CD4-positive, alpha-beta T cell (primary cell): ENCODE results near the gene NR5A2. TPM values are rescaled to one million over a fixed set of nuclear protein-coding genes. Genes with fewer than 3 reads are reported as not detected.

Experiments
- ATAC-seq: fragments of 200-7000 bp; cut with Tn5 transposase; one replicate; pipeline ENCODE4 v1.10.0; 2022; ENCODE audit warnings: mild to moderate bottlenecking; ENCODE audit not compliant: poor library complexity
- CTCF ChIA-PET: fragments of 350-600 bp; sonication (Branson Sonifier 250); formaldehyde crosslinking; loops from one replicate; lab custom pipeline; 2021; ENCODE audit warnings: antibody characterized with exemption, inconsistent platforms; lab: Charles Lee
- POLR2A ChIA-PET: fragments of 350-600 bp; sonication (Branson Sonifier 250); formaldehyde crosslinking; loops from one replicate; lab custom pipeline; 2021; ENCODE audit warnings: antibody characterized with exemption, inconsistent platforms; lab: Charles Lee
- DNase-seq, 14 experiments: peaks; one replicate each; pipeline ENCODE4 v3.0.0-alpha.2; 2013 to 2020; ENCODE audit warnings: mixed read lengths in 2 of 14
- H3K27ac ChIP-seq, 2 donors: one replicate each; pipeline versions ENCODE4 v1.5.1 to v1.7.0; 2013; ENCODE audit warnings: low read length in 2 of 2, low read depth in 1 of 2, mild to moderate bottlenecking in 1 of 2
- H3K27me3 ChIP-seq, 2 experiments: 1 replicate in 1 of 2; 2 replicates in 1 of 2; pipeline versions ENCODE4 v1.6.1 to v1.7.0; 2013; ENCODE audit warnings: low read length in 2 of 2, control low read depth in 1 of 2, mild to moderate bottlenecking in 1 of 2, moderate library complexity in 1 of 2; ENCODE audit not compliant: insufficient read depth in 2 of 2, control insufficient read depth in 1 of 2
- H3K36me3 ChIP-seq: one replicate; pipeline ENCODE4 v1.6.1; 2013; ENCODE audit warnings: low read length, control low read depth; ENCODE audit not compliant: insufficient read depth
- H3K4me1 ChIP-seq: one replicate; pipeline ENCODE4 v1.6.1; 2013; ENCODE audit warnings: low read length, control low read depth; ENCODE audit not compliant: insufficient read depth
- H3K4me3 ChIP-seq: one replicate; pipeline ENCODE4 v1.5.1; 2013; ENCODE audit warnings: mild to moderate bottlenecking, low read length, moderate library complexity
- H3K9me3 ChIP-seq, 2 experiments: 1 replicate in 1 of 2; 2 replicates in 1 of 2; pipeline versions ENCODE4 v1.6.1 to v1.7.0; 2013; ENCODE audit warnings: low read length in 2 of 2, mild to moderate bottlenecking in 2 of 2, control low read depth in 1 of 2, moderate library complexity in 1 of 2; ENCODE audit not compliant: control insufficient read depth in 1 of 2, insufficient read depth in 1 of 2
- H3K27ac Mint-ChIP-seq: one replicate; pipeline ENCODE4 v1.8.0; 2020; ENCODE audit warnings: mixed read lengths
- H3K27me3 Mint-ChIP-seq: one replicate; pipeline ENCODE4 v1.8.0; 2021; ENCODE audit warnings: mixed read lengths
- H3K36me3 Mint-ChIP-seq: one replicate; pipeline ENCODE4 v1.8.0; 2021; ENCODE audit warnings: low read depth, mixed read lengths
- H3K4me1 Mint-ChIP-seq: one replicate; pipeline ENCODE4 v1.8.0; 2021; ENCODE audit warnings: low read depth, mixed read lengths
- H3K4me3 Mint-ChIP-seq: one replicate; pipeline ENCODE4 v1.8.0; 2020; ENCODE audit warnings: mild to moderate bottlenecking, mixed read lengths
- H3K9me3 Mint-ChIP-seq: one replicate; pipeline ENCODE4 v1.8.0; 2020; ENCODE audit warnings: mixed read lengths
- intact Hi-C, 2 experiments: fragments of 100-400 bp; cut with DNase I in 1 of 2; cut with micrococcal nuclease in 1 of 2; formaldehyde crosslinking; loops; one replicate each; pipeline versions ENCODE4 v1.15.1 to v1.9.0; 2023 to 2025; cut with DNase I, micrococcal nuclease
- total RNA-seq, 174 experiments: library from RNA in 2 of 174; stranded (reverse) in 2 of 174; gene quantifications; one replicate each; pipeline ENCODE4 v1.2.3 and lab custom pipeline; 2021 to 2026
- TF ChIP-seq, protein P1 (sequence below): fragments of 200-600 bp; IDR thresholded peaks from one replicate; pipeline ENCODE4 v1.8.0; 2022; ENCODE audit warnings: antibody characterized with exemption, mild to moderate bottlenecking

The NR5A2 gene
- total RNA-seq, 2 experiments from 2014 or later = not detected

GRCh38 chr1:200173097-200173618 is 145.6 kb downstream of the NR5A2 start:
- no peaks in the 10 kb centered on the region for H3K4me1 ChIP-seq
- CTCF ChIA-PET = no interaction called here
- no peak overlapping the region for H3K4me3 ChIP-seq
- H3K27me3 ChIP-seq = no peaks in the 10 kb centered on the region
- H3K9me3 Mint-ChIP-seq = no peaks in the 10 kb centered on the region
- H3K27ac Mint-ChIP-seq = no peak overlapping the region
- intact Hi-C loops = no loop called here
- H3K9me3 ChIP-seq = no peaks in the 10 kb centered on the region
- no peaks in the 10 kb centered on the region for H3K4me1 Mint-ChIP-seq
- peaks cover 8% of the 10 kb centered on the region for H3K27me3 Mint-ChIP-seq
- POLR2A ChIA-PET = no interaction called here
- no peak overlapping the region for H3K4me3 Mint-ChIP-seq
- DNase-seq (no peak), ATAC-seq (no peak)
- H3K36me3 Mint-ChIP-seq = no peaks in the 10 kb centered on the region
- H3K27ac ChIP-seq = no peak overlapping the region
- no peaks in the 10 kb centered on the region for H3K36me3 ChIP-seq
- TF ChIP-seq, protein P1, sequence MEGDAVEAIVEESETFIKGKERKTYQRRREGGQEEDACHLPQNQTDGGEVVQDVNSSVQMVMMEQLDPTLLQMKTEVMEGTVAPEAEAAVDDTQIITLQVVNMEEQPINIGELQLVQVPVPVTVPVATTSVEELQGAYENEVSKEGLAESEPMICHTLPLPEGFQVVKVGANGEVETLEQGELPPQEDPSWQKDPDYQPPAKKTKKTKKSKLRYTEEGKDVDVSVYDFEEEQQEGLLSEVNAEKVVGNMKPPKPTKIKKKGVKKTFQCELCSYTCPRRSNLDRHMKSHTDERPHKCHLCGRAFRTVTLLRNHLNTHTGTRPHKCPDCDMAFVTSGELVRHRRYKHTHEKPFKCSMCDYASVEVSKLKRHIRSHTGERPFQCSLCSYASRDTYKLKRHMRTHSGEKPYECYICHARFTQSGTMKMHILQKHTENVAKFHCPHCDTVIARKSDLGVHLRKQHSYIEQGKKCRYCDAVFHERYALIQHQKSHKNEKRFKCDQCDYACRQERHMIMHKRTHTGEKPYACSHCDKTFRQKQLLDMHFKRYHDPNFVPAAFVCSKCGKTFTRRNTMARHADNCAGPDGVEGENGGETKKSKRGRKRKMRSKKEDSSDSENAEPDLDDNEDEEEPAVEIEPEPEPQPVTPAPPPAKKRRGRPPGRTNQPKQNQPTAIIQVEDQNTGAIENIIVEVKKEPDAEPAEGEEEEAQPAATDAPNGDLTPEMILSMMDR = no peak

- Mint-ChIP-seq H3K27ac (no peak overlapping the region), H3K27me3 (peaks cover 8% of the 10 kb centered on the region), H3K36me3 (no peaks in the 10 kb centered on the region), H3K4me1 (no peaks in the 10 kb centered on the region), H3K9me3 (no peaks in the 10 kb centered on the region), H3K4me3 (no peak overlapping the region)
- POLR2A ChIA-PET = interaction anchor here (1.0 kb wide), 1 partner anchor 10 kb away, joined by 3 read pairs; no protein-coding TSS in a partner anchor
- no peaks in the 10 kb centered on the region for H3K4me1 ChIP-seq
- TF ChIP-seq, protein P1 = no peak
- intact Hi-C loops = no loop called here
- no peak for ATAC-seq
- H3K9me3 ChIP-seq = no peaks in the 10 kb centered on the region
- DNase-seq = no peak
- no peak overlapping the region for H3K4me3 ChIP-seq
- no peak overlapping the region for H3K27ac ChIP-seq
- H3K36me3 ChIP-seq = no peaks in the 10 kb centered on the region
- H3K27me3 ChIP-seq = no peaks in the 10 kb centered on the region
- CTCF ChIA-PET = no interaction called here
Observed at GRCh38 chr1:200174525-200175295, 147.2 kb downstream of the NR5A2 start.

DNA sequence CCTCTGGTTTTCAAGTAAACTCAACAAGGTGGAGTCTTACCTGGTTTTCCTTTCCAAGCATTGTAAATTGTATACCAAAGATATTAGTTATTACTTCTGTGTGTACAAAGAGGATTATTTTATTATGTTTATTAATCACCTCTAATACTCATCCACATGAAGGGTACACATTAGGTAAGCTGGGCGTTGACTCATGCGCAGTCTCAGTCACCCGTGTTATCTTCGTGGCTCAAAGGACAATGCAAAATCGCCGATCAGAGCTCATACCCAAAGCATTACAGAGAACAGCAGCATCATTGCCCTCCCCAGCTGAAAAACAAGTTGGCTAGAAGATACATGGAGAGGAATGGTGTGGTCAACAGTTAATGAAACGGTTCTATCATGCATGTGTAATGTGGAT is 148.7 kb downstream of the NR5A2 start:
- no peaks in the 10 kb centered on the region for H3K36me3 Mint-ChIP-seq
- no peaks in the 10 kb centered on the region for H3K36me3 ChIP-seq
- H3K9me3 ChIP-seq = no peaks in the 10 kb centered on the region
- H3K27me3 Mint-ChIP-seq = peaks cover 3% of the 10 kb centered on the region
- H3K9me3 Mint-ChIP-seq = no peaks in the 10 kb centered on the region
- no peak overlapping the region for H3K4me3 Mint-ChIP-seq
- no peak overlapping the region for H3K27ac Mint-ChIP-seq
- POLR2A ChIA-PET = no interaction called here
- CTCF ChIA-PET = interaction anchor here (1.0 kb wide), 1 partner anchor 13 kb away, joined by 3 read pairs; no protein-coding TSS in a partner anchor
- no peak for DNase-seq
- TF ChIP-seq, protein P1 = no peak
- no peak overlapping the region for H3K4me3 ChIP-seq
- no peak for ATAC-seq
- H3K27me3 ChIP-seq = no peaks in the 10 kb centered on the region
- H3K4me1 ChIP-seq = no peaks in the 10 kb centered on the region
- no peak overlapping the region for H3K27ac ChIP-seq
- intact Hi-C loops = no loop called here
- H3K4me1 Mint-ChIP-seq = no peaks in the 10 kb centered on the region
